H9 (cell line): ENCODE data around the gene GRK3. TPM values are rescaled to one million over a fixed set of nuclear protein-coding genes. Genes with fewer than 3 reads are reported as not detected.
"Not testable (repeated sequence)": the region's sequence is repeated elsewhere in the genome, so short reads cannot be mapped to it uniquely, and the experiment has no call there.

Experiments
- DNase-seq: peaks from one replicate; pipeline ENCODE4 v3.0.0-alpha.2; 2017
- H2AFZ ChIP-seq: one replicate; pipeline ENCODE4 v1.6.1; 2013; ENCODE audit warnings: mild to moderate bottlenecking, low read length, control low read depth, moderate library complexity
- H2AK5ac ChIP-seq: 2 replicates; pipeline ENCODE4 v1.6.1; 2013; ENCODE audit warnings: low read length, control low read depth, mixed read lengths; ENCODE audit not compliant: insufficient read length
- H2BK120ac ChIP-seq: one replicate; pipeline ENCODE4 v1.6.1; 2013; ENCODE audit warnings: low read depth, mild to moderate bottlenecking, low read length, control low read depth, inconsistent platforms; ENCODE audit not compliant: poor library complexity, severe bottlenecking
- H2BK12ac ChIP-seq: 2 replicates; pipeline ENCODE4 v1.6.1; 2013; ENCODE audit warnings: low read length, control low read depth, mixed read lengths, low read depth; ENCODE audit not compliant: insufficient read length
- H2BK15ac ChIP-seq: 2 replicates; pipeline ENCODE4 v1.6.1; 2013; ENCODE audit warnings: low read depth, low read length, control low read depth
- H2BK20ac ChIP-seq: one replicate; pipeline ENCODE4 v1.6.1; 2013; ENCODE audit warnings: low read depth, mild to moderate bottlenecking, low read length, control low read depth, inconsistent platforms; ENCODE audit not compliant: poor library complexity, severe bottlenecking
- H2BK5ac ChIP-seq: 2 replicates; pipeline ENCODE4 v1.6.1; 2013; ENCODE audit warnings: low read length, control low read depth, mixed read lengths; ENCODE audit not compliant: insufficient read length
- H3K14ac ChIP-seq: 2 replicates; pipeline ENCODE4 v1.6.1; 2013; ENCODE audit warnings: low read length, control low read depth; ENCODE audit not compliant: insufficient read depth
- H3K18ac ChIP-seq: 2 replicates; pipeline ENCODE4 v1.6.1; 2013; ENCODE audit warnings: low read depth, mild to moderate bottlenecking, mixed read lengths, low read length, control low read depth; ENCODE audit not compliant: insufficient read length
- H3K23ac ChIP-seq: 2 replicates; pipeline ENCODE4 v1.6.1; 2013; ENCODE audit warnings: low read length, control low read depth, mixed read lengths, low read depth; ENCODE audit not compliant: insufficient read length
- H3K23me2 ChIP-seq: 2 replicates; pipeline ENCODE4 v1.6.1; 2013; ENCODE audit warnings: low read depth, mild to moderate bottlenecking, mixed read lengths, low read length, control low read depth; ENCODE audit not compliant: insufficient read length, poor library complexity, severe bottlenecking
- H3K27ac ChIP-seq: 2 replicates; pipeline ENCODE4 v1.5.1; 2013; ENCODE audit warnings: low read length, control low read depth, mixed read lengths, low read depth; ENCODE audit not compliant: insufficient read length
- H3K27me3 ChIP-seq: 2 replicates; pipeline ENCODE4 v1.6.1; 2013; ENCODE audit warnings: low read length, control low read depth, inconsistent platforms; ENCODE audit not compliant: insufficient read depth
- H3K4ac ChIP-seq: 2 replicates; pipeline ENCODE4 v1.6.1; 2013; ENCODE audit warnings: low read depth, mild to moderate bottlenecking, control low read depth, inconsistent platforms, low read length, moderate library complexity
- H3K4me1 ChIP-seq: 2 replicates; pipeline ENCODE4 v1.6.1; 2013; ENCODE audit warnings: low read length, control low read depth, inconsistent platforms; ENCODE audit not compliant: insufficient read depth
- H3K4me2 ChIP-seq: 2 replicates; pipeline ENCODE4 v1.6.1; 2013; ENCODE audit warnings: low read length, control low read depth, mixed read lengths; ENCODE audit not compliant: insufficient read length, insufficient read depth
- H3K56ac ChIP-seq: 2 replicates; pipeline ENCODE4 v1.6.1; 2013; ENCODE audit warnings: low read depth, mild to moderate bottlenecking, mixed read lengths, low read length, control low read depth; ENCODE audit not compliant: insufficient read length
- H3K79me1 ChIP-seq: 2 replicates; pipeline ENCODE4 v1.6.1; 2013; ENCODE audit warnings: low read depth, mild to moderate bottlenecking, moderate library complexity, low read length, control low read depth, inconsistent platforms; ENCODE audit not compliant: insufficient read depth, poor library complexity, severe bottlenecking
- H3K79me2 ChIP-seq: 2 replicates; pipeline ENCODE4 v1.6.1; 2013; ENCODE audit warnings: low read length, control low read depth, inconsistent platforms; ENCODE audit not compliant: insufficient read depth
- H3K9ac ChIP-seq: 2 replicates; pipeline ENCODE4 v1.6.1; 2013; ENCODE audit warnings: low read length, control low read depth, mixed read lengths; ENCODE audit not compliant: insufficient read length; ENCODE audit errors: extremely low read depth
- H3K9me3 ChIP-seq: one replicate; pipeline ENCODE4 v1.6.1; 2013; ENCODE audit warnings: low read depth, low read length, inconsistent platforms; ENCODE audit not compliant: control insufficient read depth
- H3T11ph ChIP-seq: one replicate; pipeline ENCODE4 v1.6.1; 2013; ENCODE audit warnings: mild to moderate bottlenecking, low read length, control low read depth, inconsistent platforms
- H4K20me1 ChIP-seq: one replicate; pipeline ENCODE4 v1.6.1; 2013; ENCODE audit not compliant: control insufficient read depth, insufficient read length, insufficient read depth
- H4K5ac ChIP-seq: 2 replicates; pipeline ENCODE4 v1.6.1; 2013; ENCODE audit warnings: low read depth, mild to moderate bottlenecking, mixed read lengths, low read length, control low read depth; ENCODE audit not compliant: insufficient read length
- H4K8ac ChIP-seq: replicated peaks from 2 replicates; pipeline ENCODE4 v1.6.1; 2013; ENCODE audit warnings: low read length, control low read depth, mixed read lengths, low read depth; ENCODE audit not compliant: insufficient read length
- H4K91ac ChIP-seq: 2 replicates; pipeline ENCODE4 v1.6.1; 2013; ENCODE audit warnings: low read depth, mild to moderate bottlenecking, moderate library complexity, mixed read lengths, low read length, control low read depth; ENCODE audit not compliant: insufficient read length
- H3K27ac Mint-ChIP-seq, 3 experiments: 2 replicates in 2 of 3; 3 replicates in 1 of 3; pipeline ENCODE4 v1.8.0; 2020 to 2021; ENCODE audit warnings: mixed read lengths in 3 of 3, mild to moderate bottlenecking in 1 of 3, moderate library complexity in 1 of 3
- H3K27me3 Mint-ChIP-seq: 2 replicates; pipeline ENCODE4 v1.8.0; 2021; ENCODE audit warnings: low read depth, mild to moderate bottlenecking, moderate library complexity, mixed read lengths
- H3K36me3 Mint-ChIP-seq, 3 experiments: 2 replicates in 2 of 3; 3 replicates in 1 of 3; pipeline ENCODE4 v1.8.0; 2020 to 2021; ENCODE audit warnings: low read depth in 3 of 3, mixed read lengths in 3 of 3; ENCODE audit not compliant: insufficient read depth in 1 of 3
- H3K4me1 Mint-ChIP-seq, 2 experiments: 2 replicates each; pipeline ENCODE4 v1.8.0; 2020; ENCODE audit warnings: mixed read lengths in 2 of 2
- H3K4me3 Mint-ChIP-seq, 2 experiments: 2 replicates in 1 of 2; 3 replicates in 1 of 2; pipeline ENCODE4 v1.8.0; 2020 to 2021; ENCODE audit warnings: mild to moderate bottlenecking in 2 of 2, mixed read lengths in 2 of 2, moderate library complexity in 1 of 2
- H3K9me3 Mint-ChIP-seq, 2 experiments: 2 replicates in 1 of 2; 3 replicates in 1 of 2; pipeline ENCODE4 v1.8.0; 2020; ENCODE audit warnings: mild to moderate bottlenecking in 2 of 2, mixed read lengths in 2 of 2, moderate library complexity in 1 of 2
- CTCF ChIP-seq: fragments of 200-600 bp; sonication (generic); conservative IDR thresholded peaks from 3 replicates; pipeline ENCODE4 v1.8.0; 2021; ENCODE audit warnings: antibody characterized with exemption, mild to moderate bottlenecking
- WGBS: extraction: QIAGEN DNeasy Blood & Tissue Kit; methylation state at CpG from one replicate; pipeline ENCODE4 v1.1.7; 2013; ENCODE audit warnings: missing lambda C conversion rate, low lambda C conversion rate, mixed read lengths; ENCODE audit not compliant: insufficient read length; ENCODE audit errors: extremely low coverage; 5-methylcytosine and 5-hydroxymethylcytosine counted together
- total RNA-seq: library from RNA; stranded (reverse); gene quantifications from 2 replicates; pipeline ENCODE4 v1.2.1, GENCODE V29; 2021

The GRK3 gene
- total RNA-seq, 1 experiment from 2014 or later: 23.9 TPM

- H3K36me3 Mint-ChIP-seq: peaks cover 4 to 10% (median 4%) of the 10 kb centered on the region in 3 experiments; a peak in 5 of 7 replicates
- Histone ChIP-seq H3K27ac (no peak overlapping the region), H3K9ac (no peak overlapping the region), H3K4me2 (no peak overlapping the region), H2BK15ac (no peak overlapping the region), H2AFZ (no peak overlapping the region), H4K20me1 (no peaks in the 10 kb centered on the region), H3K23me2 (no peaks in the 10 kb centered on the region), H2BK5ac (no peak overlapping the region), H3K4me1 (no peaks in the 10 kb centered on the region), H2BK12ac (no peak overlapping the region), H3K9me3 (no peaks in the 10 kb centered on the region), H3K18ac (no peak overlapping the region), H3K79me2 (no peaks in the 10 kb centered on the region), H3K56ac (no peak overlapping the region), H3K4ac (no peak overlapping the region), H4K5ac (no peak overlapping the region), H3K14ac (no peak overlapping the region), H2BK120ac (no peak overlapping the region), H3K27me3 (no peaks in the 10 kb centered on the region), H4K8ac (no peak overlapping the region), H3K23ac (no peak overlapping the region), H4K91ac (no peak overlapping the region), H3T11ph (no peak overlapping the region), H2AK5ac (no peak overlapping the region), H3K79me1 (no peaks in the 10 kb centered on the region), H2BK20ac (no peak overlapping the region)
- no peak overlapping the region; a peak in 1 of 7 replicates for H3K27ac Mint-ChIP-seq
- DNase-seq: no peak
- no peaks in the 10 kb centered on the region for H3K4me1 Mint-ChIP-seq
- H3K27me3 Mint-ChIP-seq: peaks cover 5% of the 10 kb centered on the region
- no peak overlapping the region for H3K4me3 Mint-ChIP-seq
- no CpG with 5 or more reads among the region's 1 CpG for whole genome bisulfite sequencing
- TF ChIP-seq CTCF: no peak
- peaks cover 1 to 16% of the 10 kb centered on the region in 2 experiments; a peak in 2 of 5 replicates for H3K9me3 Mint-ChIP-seq
Measured at GRCh38 chr22:25525376-25525775, 39.1 kb upstream of the GRK3 start.

- not testable (repeated sequence) for H3T11ph ChIP-seq, H3K27me3 ChIP-seq, H2BK15ac ChIP-seq, H3K14ac ChIP-seq, H3K9me3 ChIP-seq, H3K4ac ChIP-seq, H4K5ac ChIP-seq, H2AK5ac ChIP-seq, H3K27ac ChIP-seq, H2AFZ ChIP-seq, H3K4me3 Mint-ChIP-seq, H4K8ac ChIP-seq, H4K20me1 ChIP-seq, H2BK20ac ChIP-seq, DNase-seq, H3K79me1 ChIP-seq, H3K27me3 Mint-ChIP-seq, H3K27ac Mint-ChIP-seq, H3K18ac ChIP-seq, H3K23me2 ChIP-seq, H2BK5ac ChIP-seq, H2BK12ac ChIP-seq, H3K56ac ChIP-seq, H3K9ac ChIP-seq, H3K4me1 ChIP-seq, H2BK120ac ChIP-seq, H4K91ac ChIP-seq, H3K4me1 Mint-ChIP-seq, H3K79me2 ChIP-seq, H3K23ac ChIP-seq, H3K4me2 ChIP-seq
- H3K9me3 Mint-ChIP-seq: peaks cover 1 to 16% of the 10 kb centered on the region in 2 experiments; a peak in 2 of 5 replicates
- WGBS: no CpG with 5 or more reads among the region's 3 CpGs
- peaks cover 4 to 10% (median 4%) of the 10 kb centered on the region in 3 experiments; a peak in 5 of 7 replicates for H3K36me3 Mint-ChIP-seq
Measured at GRCh38 chr22:25525804-25526584, 38.5 kb upstream of the GRK3 start.
